ENCODE data around the gene CAB39.

The CAB39 gene

GRCh38 chr2:230712443-230713330 is at the start of gene CAB39:
Gene CAB39, plus strand, starts transcription at chr2:230712842. Its CDS starts 47,160 bp downstream, at chr2:230760002.
- DNase-seq, result peak; percentile 15 to 62

GRCh38 chr2:230664128-230664527 is 48.5 kb upstream of the CAB39 start:
- no peak for DNase-seq

DNA sequence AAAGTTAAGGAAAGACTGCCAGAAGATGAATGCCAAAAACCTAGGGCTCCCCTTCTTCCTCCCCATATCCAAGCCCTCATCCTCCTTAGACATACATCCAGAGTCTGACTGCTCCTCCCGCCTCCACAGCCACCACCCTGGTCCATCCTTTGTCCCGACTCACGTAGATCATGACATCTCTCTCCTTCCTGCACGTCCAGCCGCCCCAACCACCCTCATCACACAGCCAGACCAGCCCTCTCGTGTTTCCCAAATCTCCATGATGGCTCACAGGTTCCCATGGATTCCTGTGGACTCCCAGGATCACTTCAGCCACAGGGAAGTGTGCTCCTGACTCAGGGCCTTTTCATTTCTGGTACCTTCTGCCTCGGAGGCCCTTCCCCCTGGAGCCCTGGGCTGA is 47.8 kb upstream of the CAB39 start:
- DNase-seq, result no peak

DNA sequence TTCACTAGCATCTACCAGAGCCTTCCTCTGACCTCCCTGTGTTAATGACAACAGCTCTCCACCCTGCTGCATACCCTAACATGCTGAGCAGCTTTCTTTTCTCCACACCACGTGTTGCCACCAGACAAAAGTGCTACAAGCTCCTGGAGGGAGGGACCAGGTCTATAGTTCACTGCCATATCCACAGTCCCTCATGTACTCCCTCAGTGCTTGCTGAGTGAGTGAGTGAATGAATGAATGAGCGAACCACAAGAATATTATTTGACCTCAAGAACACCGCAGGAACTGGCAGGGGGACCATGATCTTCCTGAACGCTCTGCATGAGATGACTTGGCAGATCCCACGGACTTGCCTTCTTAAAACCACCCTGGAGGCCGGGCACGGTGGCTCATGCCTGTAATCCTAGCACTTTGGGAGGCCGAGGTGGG is 47.4 kb upstream of the CAB39 start:
- no peak for DNase-seq

GRCh38 chr2:230666446-230666845 is 46.2 kb upstream of the CAB39 start:
- no peak for DNase-seq

DNA sequence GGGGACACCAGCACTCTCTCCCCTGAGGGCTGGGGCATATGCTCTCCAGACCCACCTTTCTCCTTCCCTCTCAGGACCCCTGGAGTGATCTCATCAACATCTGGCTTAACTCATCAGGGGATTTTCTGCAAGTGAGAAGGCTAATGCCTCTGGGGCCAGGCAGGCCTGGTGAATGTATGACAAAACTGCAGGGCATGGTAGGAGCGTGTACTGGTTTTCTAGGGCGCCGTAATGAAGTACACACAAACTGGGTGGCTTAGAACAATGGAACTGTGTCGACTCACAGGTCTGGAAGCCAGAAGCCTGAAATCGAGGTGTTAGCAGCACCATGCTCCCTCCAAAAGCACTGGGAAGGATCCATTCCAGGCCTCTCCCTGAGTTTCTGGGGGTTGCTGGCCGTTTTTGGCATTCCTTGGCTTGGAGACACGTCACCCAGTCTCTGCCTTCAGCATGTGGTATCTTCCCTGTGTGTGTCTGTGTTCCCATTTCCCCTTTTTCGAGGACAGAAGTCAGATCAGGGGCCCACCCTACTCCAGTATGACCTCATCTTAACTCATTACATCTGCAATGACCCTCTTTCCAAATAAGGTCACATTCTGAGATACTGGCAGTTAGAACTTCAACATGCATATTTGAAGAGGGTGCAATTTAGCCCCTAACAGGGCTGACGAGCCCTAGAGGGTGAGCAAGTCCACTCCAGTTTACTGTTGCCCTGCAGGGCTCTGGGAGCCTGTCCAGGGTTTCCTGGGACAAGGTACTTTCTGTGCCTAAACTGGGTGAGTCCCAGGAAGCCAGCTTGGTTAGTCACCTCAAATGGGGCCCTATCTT is 45.5 kb upstream of the CAB39 start:
- no peak for DNase-seq

DNA sequence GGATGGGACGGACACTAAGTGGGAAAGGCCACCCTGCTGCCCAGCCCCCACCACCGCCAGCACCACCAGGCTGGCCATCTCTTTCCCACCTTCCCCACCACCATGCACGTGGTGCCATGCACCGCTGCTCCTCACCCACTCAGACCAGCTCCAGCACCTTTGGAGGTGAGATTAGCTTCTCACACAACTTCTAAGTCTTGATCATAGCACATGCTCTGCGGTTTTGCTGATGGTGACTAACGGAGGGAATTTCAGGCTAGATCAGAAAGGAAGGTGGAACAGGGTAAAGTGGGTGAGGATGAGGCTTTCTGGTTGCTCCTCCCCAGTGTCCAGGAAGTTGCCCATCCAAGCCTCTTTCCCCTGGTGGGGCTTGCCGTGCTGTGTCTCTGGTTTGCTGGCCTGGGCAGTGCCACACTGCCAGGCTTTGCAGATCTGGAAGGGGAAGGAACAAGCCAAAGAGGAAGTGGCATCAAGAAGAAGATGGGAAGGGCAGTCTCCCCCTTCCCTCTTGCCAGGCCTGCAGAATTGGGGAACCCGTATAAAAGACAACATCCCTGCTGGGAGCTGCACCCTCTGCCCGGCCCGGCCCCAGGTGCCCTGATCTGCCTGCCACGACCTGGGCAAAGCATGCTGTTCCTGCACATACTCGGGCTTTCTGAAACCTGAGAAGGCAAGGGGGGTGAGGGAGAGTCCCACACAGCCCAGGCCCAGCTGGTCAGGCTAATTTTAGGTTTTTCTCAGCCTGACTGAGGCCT is 44.3 kb upstream of the CAB39 start:
- no peak for DNase-seq

DNA sequence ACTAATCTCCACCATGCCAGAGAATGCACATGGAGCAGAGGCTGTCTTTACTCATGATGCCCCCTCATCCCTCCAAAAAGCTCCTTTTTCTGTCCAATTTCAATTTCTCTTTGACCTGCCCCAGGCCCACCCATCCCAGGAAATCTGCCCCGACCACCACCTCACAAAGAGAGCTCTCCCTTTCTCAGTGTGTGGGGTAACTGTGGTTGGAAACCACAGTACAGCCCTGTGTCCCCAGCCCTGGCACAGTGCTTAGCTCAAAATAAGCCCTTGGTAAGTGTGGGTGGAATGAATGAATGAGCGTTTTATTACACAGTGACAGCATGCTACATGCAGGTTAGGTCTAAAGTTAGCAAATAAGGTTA is 43.7 kb upstream of the CAB39 start:
- DNase-seq, result no peak

- DNase-seq, result no peak
Observed at GRCh38 chr2:230669386-230669950, 43.2 kb upstream of the CAB39 start.

DNA sequence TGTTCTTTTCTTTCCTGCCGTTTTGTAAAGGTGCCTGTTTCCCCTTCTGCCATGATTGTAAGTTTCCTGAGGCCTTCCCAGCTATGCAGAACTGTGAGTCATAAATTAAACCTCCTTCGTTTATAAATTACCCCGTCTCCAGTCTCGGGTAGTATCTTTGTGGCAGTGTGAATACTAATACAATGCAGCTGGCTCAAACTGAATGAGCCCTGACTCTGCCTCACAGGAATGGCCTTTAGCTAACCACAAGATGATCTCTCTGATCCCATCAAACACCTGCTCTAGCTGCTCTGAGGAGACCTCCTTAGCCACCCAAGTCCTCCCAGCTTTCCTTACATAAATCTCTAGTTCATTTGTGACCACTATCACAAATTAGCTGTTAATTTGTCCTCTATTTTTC is 41.5 kb upstream of the CAB39 start:
- DNase-seq, result no peak

DNA sequence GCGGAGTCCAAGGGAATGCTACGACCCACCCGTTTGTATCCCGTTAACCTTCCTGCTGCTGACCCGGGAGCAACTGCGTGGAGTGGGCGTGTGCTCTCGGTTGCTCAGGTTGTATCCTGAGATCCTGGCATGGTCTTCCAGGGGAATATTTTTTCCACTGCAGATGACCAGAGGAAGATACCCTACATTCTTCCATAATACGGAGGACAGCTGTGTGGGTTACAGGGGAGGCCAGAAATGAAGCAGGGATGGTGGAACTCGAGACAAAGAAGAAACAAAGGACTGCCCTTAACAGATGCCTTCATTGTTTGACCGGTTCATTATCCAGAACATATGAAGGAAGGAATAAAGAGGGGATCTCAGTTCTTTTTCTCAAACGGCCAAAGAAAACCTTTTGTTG is 39.8 kb upstream of the CAB39 start:
- no peak for DNase-seq

DNA sequence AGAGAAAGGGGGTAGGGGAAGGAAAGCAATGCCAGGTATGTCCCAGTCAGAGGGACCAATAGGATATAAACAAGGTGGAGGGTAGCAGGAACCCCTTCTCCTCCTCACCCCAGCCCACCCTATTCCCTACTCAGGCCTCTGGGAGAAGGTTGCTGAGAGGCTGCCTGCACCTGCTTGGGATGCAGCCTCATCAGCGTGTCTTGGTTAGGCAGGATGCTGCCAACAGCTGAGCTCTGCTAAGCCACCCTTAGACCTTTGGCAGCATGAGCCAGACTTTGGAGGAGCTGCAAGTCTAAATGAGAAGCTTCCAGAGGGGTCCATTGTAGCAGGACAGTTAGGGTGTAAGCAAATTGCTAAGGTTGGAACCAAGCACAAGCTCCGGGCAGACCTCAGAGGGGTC is 38.2 kb upstream of the CAB39 start:
- no peak for DNase-seq

DNA sequence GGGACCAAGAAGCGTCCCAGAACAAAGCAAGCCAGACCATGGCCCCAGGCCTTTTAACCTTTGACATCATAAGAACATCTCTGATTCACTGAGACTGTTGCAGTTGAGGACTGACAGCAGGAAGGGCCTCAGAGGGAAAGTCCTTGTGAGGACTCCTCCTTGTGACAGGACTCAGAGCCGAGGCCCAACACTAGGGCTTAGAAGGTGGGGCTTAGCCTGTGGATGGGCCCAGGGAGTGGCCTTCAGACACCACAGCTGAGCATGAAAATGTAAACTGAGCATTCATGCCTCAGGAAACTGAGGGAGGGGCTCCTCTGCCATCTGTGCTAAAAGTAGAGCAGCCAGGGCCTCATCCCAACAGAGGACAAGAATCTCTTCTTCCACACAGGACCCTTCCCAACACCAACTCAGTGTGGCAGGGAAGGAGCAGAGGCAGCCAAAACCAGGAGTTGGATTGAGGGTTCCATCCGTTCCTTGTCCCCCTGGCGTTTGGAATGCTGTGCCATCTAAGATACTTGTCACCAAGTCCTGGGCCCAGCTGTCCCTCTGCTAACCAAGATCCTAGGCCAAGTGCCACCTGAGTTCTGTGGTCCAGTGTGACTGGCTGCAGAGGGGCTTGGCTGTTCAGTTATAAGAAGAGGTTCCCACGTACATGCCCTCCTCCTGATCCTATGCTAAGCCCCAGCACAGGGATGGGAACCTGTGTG is 37.5 kb upstream of the CAB39 start:
- DNase-seq, result no peak

DNA sequence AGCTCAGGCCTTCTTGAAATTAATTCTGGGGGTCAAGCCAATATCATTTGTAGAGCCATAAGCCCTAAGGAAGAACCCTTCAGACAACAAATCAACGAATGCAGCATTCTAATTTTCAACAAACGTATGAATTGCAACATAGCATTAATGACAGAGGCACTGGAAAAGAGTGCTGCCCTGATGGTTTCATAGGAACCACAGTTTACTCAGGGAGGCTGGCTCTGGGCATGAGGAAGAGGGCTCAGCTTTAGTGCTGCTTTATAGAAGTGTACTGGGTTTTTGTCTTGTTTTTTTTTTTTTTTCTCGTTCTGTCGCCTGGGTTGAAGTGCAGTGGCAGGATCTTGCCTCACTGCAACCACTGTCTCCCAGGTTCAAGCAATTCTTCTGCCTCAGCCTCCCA is 36.1 kb upstream of the CAB39 start:
- no peak for DNase-seq

DNA sequence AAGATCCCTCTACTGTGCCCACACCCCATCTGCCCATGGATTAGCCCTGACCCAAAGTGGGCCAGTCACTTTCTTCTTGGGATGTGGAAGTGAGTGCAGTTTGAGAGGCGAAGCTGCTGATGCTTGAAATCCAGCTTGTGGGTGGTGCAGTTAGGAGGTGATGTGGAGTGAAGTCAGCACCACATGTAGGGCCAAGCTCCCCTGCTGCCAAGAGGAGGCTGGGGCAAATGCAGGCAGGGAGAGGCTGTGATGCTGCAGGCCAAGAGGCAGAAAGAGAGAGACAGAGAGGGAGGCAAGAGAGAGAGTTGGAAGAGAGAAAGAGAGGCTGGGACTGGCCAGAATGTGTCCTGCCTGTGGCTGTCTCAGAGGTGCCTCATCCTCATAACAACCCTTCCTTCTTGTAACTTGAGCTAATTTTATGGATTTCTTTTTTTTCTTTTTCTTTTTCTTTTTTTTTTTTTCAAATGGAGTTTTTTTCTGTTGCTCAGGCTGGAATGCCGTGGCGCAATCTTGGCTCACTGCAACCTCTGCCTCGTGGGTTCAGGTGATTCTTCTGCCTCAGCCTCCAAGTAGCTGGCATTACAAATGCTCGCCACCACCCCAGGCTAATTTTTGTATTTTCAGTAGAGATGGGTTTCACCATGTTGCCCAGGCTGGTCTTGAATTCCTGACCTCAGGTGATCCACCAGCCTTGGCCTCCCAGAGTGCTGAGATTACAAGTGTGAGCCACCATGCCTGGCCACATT is 35.3 kb upstream of the CAB39 start:
- no peak for DNase-seq

- no peak for DNase-seq
Observed at GRCh38 chr2:230678018-230678417, 34.6 kb upstream of the CAB39 start.

DNA sequence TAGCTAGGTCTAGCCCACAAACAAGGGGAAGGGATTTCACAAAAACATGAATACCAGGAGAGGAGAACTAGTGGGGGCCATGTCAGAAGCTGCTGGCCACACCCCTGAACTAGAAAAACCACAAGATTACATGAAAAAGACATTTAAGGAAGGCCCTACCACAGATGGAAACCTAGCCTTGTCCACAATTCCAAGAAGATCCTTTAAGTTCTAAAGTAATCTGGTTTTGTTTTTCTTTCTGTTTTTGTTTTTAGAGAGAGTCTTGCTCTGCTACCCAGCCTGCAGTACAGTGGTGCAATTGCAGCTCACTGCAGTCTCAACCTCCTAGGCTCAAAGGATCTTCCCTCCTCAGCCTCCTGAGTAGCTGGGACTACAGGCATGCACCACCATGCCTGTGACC is 34.2 kb upstream of the CAB39 start:
- no peak for DNase-seq

GRCh38 chr2:230680463-230681170 is 32.0 kb upstream of the CAB39 start:
- no peak for DNase-seq

DNA sequence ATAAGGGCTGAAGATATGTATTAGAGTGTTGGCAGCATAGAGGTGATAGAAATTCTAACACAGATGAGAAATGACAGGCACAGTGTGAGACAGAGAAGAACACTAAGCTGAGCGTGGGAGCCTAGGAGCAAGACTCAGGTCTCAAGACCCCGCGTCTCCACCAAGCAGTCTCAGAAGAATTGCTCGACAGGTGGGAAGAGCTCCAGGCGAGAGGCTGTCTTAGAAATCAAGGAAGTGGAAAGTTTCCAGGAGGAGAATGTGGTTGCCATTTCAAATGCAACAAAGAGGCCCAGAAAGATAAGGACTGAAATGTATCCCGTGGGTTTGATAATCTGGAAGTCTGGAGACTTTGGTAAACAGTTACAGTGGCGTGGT is 31.5 kb upstream of the CAB39 start:
- DNase-seq, result no peak

DNA sequence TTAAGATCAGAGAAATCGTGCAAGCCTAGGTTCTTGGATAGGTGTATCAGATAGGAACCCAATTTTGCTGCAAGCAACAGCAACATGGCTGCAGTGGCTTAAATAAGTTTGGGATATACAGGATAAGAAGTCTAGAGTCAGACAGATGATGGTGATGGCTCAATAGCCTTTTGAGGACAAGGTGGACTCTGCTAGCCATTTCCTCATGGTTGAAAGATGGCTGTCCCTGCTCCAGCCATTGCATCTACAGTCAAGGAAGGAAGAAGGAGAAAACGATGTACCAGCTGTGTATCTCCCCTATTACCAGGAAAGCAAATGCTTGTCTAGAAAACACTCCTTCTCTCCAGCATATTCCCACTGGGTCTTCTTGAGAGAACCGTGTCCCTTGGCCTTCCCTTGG is 30.1 kb upstream of the CAB39 start:
- no peak for DNase-seq
